ENCODE results near the gene ZIC1. TPM values are rescaled to one million over a fixed set of nuclear protein-coding genes. Genes with fewer than 3 reads are reported as not detected.

ZIC1 gene
- total and polyA plus RNA-seq, 7 experiments from 2014 or later = not detected

Other genes with a start within 250 kb of the ZIC1 start
- not detected for gene ZIC4, start 2.8 kb upstream of the ZIC1 start, total RNA-seq
- not detected for gene ZIC4, start 2.8 kb upstream of the ZIC1 start, polyA plus RNA-seq